Caki2 (cell line): ENCODE results near the gene F7. TPM values are rescaled to one million over a fixed set of nuclear protein-coding genes. Genes with fewer than 3 reads are reported as not detected.
"Not testable (repeated sequence)": the region's sequence is repeated elsewhere in the genome, so short reads cannot be mapped to it uniquely, and the experiment has no call there.

Experiments used
- DNase-seq: peaks from one replicate; pipeline ENCODE4 v3.0.0-alpha.2; 2015; ENCODE audit warnings: low read depth
- in situ Hi-C: cut with HindIII; loops from 2 replicates; pipeline ENCODE4 v1.10.0; 2016; ENCODE audit warnings: low sequenced_read_pairs, low pct_unique_long_range_greater_than_20kb, mixed read lengths
- total RNA-seq: library from RNA; depleted of rRNA; stranded (reverse); fragments of >200 nt; shearing (Covaris generic); gene quantifications from 2 replicates; pipeline ENCODE4 v1.2.3, GENCODE V29; 2014; ENCODE audit warnings: low replicate concordance; rRNA removed

F7 gene
- total RNA-seq = not detected in 2 replicates

GRCh38 chr13:113105032-113105920, at the start of gene F7:
Gene F7 (plus strand): TSS chr13:113105791. CDS start chr13:113105842, 51 bp downstream.
- in situ Hi-C loops = no loop called here
- DNase-seq = no peak

- no peak for DNase-seq
- in situ Hi-C loops = no loop called here
These were observed 48.5 kb upstream of the F7 start for GRCh38 chr13:113057084-113057483.

GRCh38 chr13:113057559-113057958, 48.0 kb upstream of the F7 start:
- DNase-seq, in situ Hi-C loops: not testable (repeated sequence)

- in situ Hi-C loops = no loop called here
- DNase-seq = no peak
These were observed 47.2 kb upstream of the F7 start for GRCh38 chr13:113058129-113058987.

GRCh38 chr13:113058988-113059850, 46.4 kb upstream of the F7 start:
- no peak for DNase-seq
- in situ Hi-C loops = no loop called here

GRCh38 chr13:113059891-113060290, 45.7 kb upstream of the F7 start:
- in situ Hi-C loops = no loop called here
- DNase-seq = no peak

GRCh38 chr13:113060557-113061270, 44.9 kb upstream of the F7 start:
- DNase-seq = no peak
- in situ Hi-C loops = no loop called here

GRCh38 chr13:113061271-113061625, 44.3 kb upstream of the F7 start:
- in situ Hi-C loops = no loop called here
- no peak for DNase-seq

- in situ Hi-C loops = no loop called here
- no peak for DNase-seq
These were observed 43.7 kb upstream of the F7 start for GRCh38 chr13:113061796-113062425.

- DNase-seq = no peak
- in situ Hi-C loops = no loop called here
These were observed 42.9 kb upstream of the F7 start for GRCh38 chr13:113062691-113063090.

GRCh38 chr13:113063091-113063491, 42.5 kb upstream of the F7 start:
- DNase-seq = no peak
- in situ Hi-C loops = no loop called here

GRCh38 chr13:113064000-113064533, 41.5 kb upstream of the F7 start:
- DNase-seq = no peak
- in situ Hi-C loops = no loop called here

- DNase-seq = peak; percentile 81
- in situ Hi-C loops = no loop called here
These were observed 40.8 kb upstream of the F7 start for GRCh38 chr13:113064534-113065405.

GRCh38 chr13:113065406-113066141, 40.0 kb upstream of the F7 start:
- in situ Hi-C loops = no loop called here
- DNase-seq = no peak

- in situ Hi-C loops = no loop called here
- no peak for DNase-seq
These were observed 39.5 kb upstream of the F7 start for GRCh38 chr13:113066142-113066455.

- no peak for DNase-seq
- in situ Hi-C loops = no loop called here
These were observed 38.8 kb upstream of the F7 start for GRCh38 chr13:113066746-113067145.
